ENCODE results near the gene GASK1A.

GASK1A gene

GRCh38 chr3:42983927-42984326 is 4.8 kb downstream of the GASK1A start:
- DNase-seq, result no peak

- DNase-seq, result no peak
Measured at GRCh38 chr3:42984701-42985100, 5.6 kb downstream of the GASK1A start.

- no peak for DNase-seq
Measured at GRCh38 chr3:42988097-42988496, 9.0 kb downstream of the GASK1A start.

GRCh38 chr3:42988566-42988965 is 9.5 kb downstream of the GASK1A start:
- no peak for DNase-seq

GRCh38 chr3:42991341-42992315 is 12.5 kb downstream of the GASK1A start:
- DNase-seq, result peak; percentile 73

GRCh38 chr3:42994595-42994994 is 15.5 kb downstream of the GASK1A start:
- no peak for DNase-seq

- no peak for DNase-seq
Measured at GRCh38 chr3:42996021-42996420, 16.9 kb downstream of the GASK1A start.

GRCh38 chr3:42996633-42997075 is 17.5 kb downstream of the GASK1A start:
- DNase-seq, result no peak

- no peak for DNase-seq
Measured at GRCh38 chr3:42999212-42999611, 20.1 kb downstream of the GASK1A start.

- DNase-seq, result no peak
Measured at GRCh38 chr3:42999632-43000031, 20.5 kb downstream of the GASK1A start.

GRCh38 chr3:43000387-43000786 is 21.3 kb downstream of the GASK1A start:
- DNase-seq, result no peak

- no peak for DNase-seq
Measured at GRCh38 chr3:43001094-43001553, 22.0 kb downstream of the GASK1A start.

GRCh38 chr3:43001556-43002121 is 22.5 kb downstream of the GASK1A start:
- DNase-seq, result no peak

- no peak for DNase-seq
Measured at GRCh38 chr3:43004282-43004681, 25.2 kb downstream of the GASK1A start.

- DNase-seq, result no peak
Measured at GRCh38 chr3:43005253-43005652, 26.1 kb downstream of the GASK1A start.

GRCh38 chr3:43005981-43006380 is 26.9 kb downstream of the GASK1A start:
- no peak for DNase-seq

GRCh38 chr3:43006825-43007224 is 27.7 kb downstream of the GASK1A start:
- DNase-seq, result no peak

- DNase-seq, result no peak
Measured at GRCh38 chr3:43009547-43009946, 30.4 kb downstream of the GASK1A start.

GRCh38 chr3:43010638-43011037 is 31.5 kb downstream of the GASK1A start:
- no peak for DNase-seq

- no peak for DNase-seq
Measured at GRCh38 chr3:43011638-43012037, 32.5 kb downstream of the GASK1A start.

- no peak for DNase-seq
Measured at GRCh38 chr3:43012174-43012573, 33.1 kb downstream of the GASK1A start.

- no peak for DNase-seq
Measured at GRCh38 chr3:43013256-43013655, 34.1 kb downstream of the GASK1A start.

- DNase-seq, result no peak
Measured at GRCh38 chr3:43013743-43014155, 34.6 kb downstream of the GASK1A start.

GRCh38 chr3:43014241-43014640 is 35.1 kb downstream of the GASK1A start:
- no peak for DNase-seq

All from hematopoietic multipotent progenitor cell treated with erythropoietin and hydrocortisone succinate and interleukin-3 and kit ligand, for 4 days (in vitro differentiated cells).